ENCODE results near the gene MAP2K5.

The MAP2K5 gene

GRCh38 chr15:67762610-67763368, 220.3 kb downstream of the MAP2K5 start:
- peak; percentile 74 for DNase-seq

GRCh38 chr15:67765701-67766100, 223.2 kb downstream of the MAP2K5 start:
- no peak for DNase-seq

GRCh38 chr15:67766968-67767367, 224.5 kb downstream of the MAP2K5 start:
- DNase-seq: no peak

GRCh38 chr15:67768313-67768977, 225.9 kb downstream of the MAP2K5 start:
- no peak for DNase-seq

GRCh38 chr15:67769497-67770357, 227.2 kb downstream of the MAP2K5 start:
- no peak for DNase-seq

GRCh38 chr15:67770358-67770628, 227.8 kb downstream of the MAP2K5 start:
- DNase-seq: no peak

GRCh38 chr15:67771189-67771800, 228.8 kb downstream of the MAP2K5 start:
- no peak for DNase-seq

- no peak for DNase-seq
These were observed 232.1 kb downstream of the MAP2K5 start for GRCh38 chr15:67774626-67775025.

- no peak for DNase-seq
These were observed 232.7 kb downstream of the MAP2K5 start for GRCh38 chr15:67775250-67775649.

- no peak for DNase-seq
These were observed 233.5 kb downstream of the MAP2K5 start for GRCh38 chr15:67775998-67776397.

GRCh38 chr15:67776600-67776999, 234.1 kb downstream of the MAP2K5 start:
- no peak for DNase-seq

- DNase-seq: no peak
These were observed 234.6 kb downstream of the MAP2K5 start for GRCh38 chr15:67777071-67777470.

- DNase-seq: no peak
These were observed 235.3 kb downstream of the MAP2K5 start for GRCh38 chr15:67777773-67778172.

- DNase-seq: no peak
These were observed 236.6 kb downstream of the MAP2K5 start for GRCh38 chr15:67778968-67779548.

- DNase-seq: no peak
These were observed 237.1 kb downstream of the MAP2K5 start for GRCh38 chr15:67779549-67780111.

GRCh38 chr15:67781061-67781460, 238.6 kb downstream of the MAP2K5 start:
- DNase-seq: no peak

- no peak for DNase-seq
These were observed 239.6 kb downstream of the MAP2K5 start for GRCh38 chr15:67781907-67782690.

GRCh38 chr15:67782691-67782991, 240.1 kb downstream of the MAP2K5 start:
- no peak for DNase-seq

- DNase-seq: peak; percentile 37
These were observed 240.8 kb downstream of the MAP2K5 start for GRCh38 chr15:67783303-67783702.

GRCh38 chr15:67784090-67784781, 241.7 kb downstream of the MAP2K5 start:
- no peak for DNase-seq

- DNase-seq: no peak
These were observed 242.4 kb downstream of the MAP2K5 start for GRCh38 chr15:67784856-67785430.
